Activated T-helper 1 cell treated with anti-CD3 and anti-CD28 coated beads, Interleukin-12 subunit alpha, Interleukin-12 subunit beta, Interleukin-2, Interleukin-4 antibody, amounts not matched to agents 30 ng/mL and 10 ng/mL and 1 ng/mL, durations not matched to agents 14 hours and 24 hours and 36 hours (primary cell): ENCODE data around the gene PLPP4. TPM values are rescaled to one million over a fixed set of nuclear protein-coding genes. Genes with fewer than 3 reads are reported as not detected.

Experiments
- DNase-seq: peaks from one replicate; pipeline ENCODE4 v3.0.0; 2021; ENCODE audit warnings: low spot score
- H3K27ac Mint-ChIP-seq: one replicate; pipeline ENCODE4 v1.8.0; 2021; ENCODE audit warnings: mild to moderate bottlenecking, mixed read lengths
- H3K27me3 Mint-ChIP-seq: one replicate; pipeline ENCODE4 v1.8.0; 2022; ENCODE audit warnings: mild to moderate bottlenecking, moderate library complexity, mixed read lengths; ENCODE audit not compliant: insufficient read depth
- H3K36me3 Mint-ChIP-seq: one replicate; pipeline ENCODE4 v1.8.0; 2021; ENCODE audit warnings: low read depth, mixed read lengths
- H3K4me1 Mint-ChIP-seq: one replicate; pipeline ENCODE4 v1.8.0; 2021; ENCODE audit warnings: low read depth, mixed read lengths
- H3K4me3 Mint-ChIP-seq: one replicate; pipeline ENCODE4 v1.8.0; 2021; ENCODE audit warnings: mild to moderate bottlenecking, moderate library complexity, mixed read lengths
- H3K9me3 Mint-ChIP-seq: one replicate; pipeline ENCODE4 v1.8.0; 2021; ENCODE audit warnings: mixed read lengths
- intact Hi-C: fragments of 100-400 bp; cut with micrococcal nuclease; formaldehyde crosslinking; loops from one replicate; pipeline ENCODE4 v1.15.1; 2024
- total RNA-seq: library from RNA; stranded (reverse); gene quantifications from 2 replicates; pipeline ENCODE4 v1.2.3, GENCODE V29; 2022

PLPP4 gene
- total RNA-seq, 1 donor from 2014 or later = not detected

DNA sequence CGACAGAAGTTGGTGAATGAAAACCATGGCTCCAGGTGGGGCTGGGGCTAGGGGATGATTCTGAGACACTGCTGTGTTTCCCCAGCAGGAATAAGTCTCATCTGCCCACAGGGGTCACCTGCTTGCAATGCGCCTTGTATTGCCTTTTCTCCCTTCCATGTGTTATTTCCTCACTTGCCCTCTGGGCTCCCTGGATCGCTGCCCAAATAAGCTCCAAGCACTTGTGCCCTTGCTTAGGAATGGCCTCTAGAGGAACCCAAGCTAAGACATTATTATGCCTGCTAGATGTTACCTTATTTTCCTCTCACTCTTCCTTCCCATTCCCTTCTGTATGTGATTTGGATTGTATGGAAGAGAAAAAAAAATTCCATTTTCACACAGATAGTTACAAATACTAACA, 24.8 kb upstream of the PLPP4 start:
- Mint-ChIP-seq H3K36me3 (no peaks in the 10 kb centered on the region), H3K4me1 (no peaks in the 10 kb centered on the region), H3K27me3 (peaks cover 14% of the 10 kb centered on the region), H3K27ac (no peak overlapping the region), H3K4me3 (no peak overlapping the region), H3K9me3 (no peaks in the 10 kb centered on the region)
- intact Hi-C loops = no loop called here
- no peak for DNase-seq

DNA sequence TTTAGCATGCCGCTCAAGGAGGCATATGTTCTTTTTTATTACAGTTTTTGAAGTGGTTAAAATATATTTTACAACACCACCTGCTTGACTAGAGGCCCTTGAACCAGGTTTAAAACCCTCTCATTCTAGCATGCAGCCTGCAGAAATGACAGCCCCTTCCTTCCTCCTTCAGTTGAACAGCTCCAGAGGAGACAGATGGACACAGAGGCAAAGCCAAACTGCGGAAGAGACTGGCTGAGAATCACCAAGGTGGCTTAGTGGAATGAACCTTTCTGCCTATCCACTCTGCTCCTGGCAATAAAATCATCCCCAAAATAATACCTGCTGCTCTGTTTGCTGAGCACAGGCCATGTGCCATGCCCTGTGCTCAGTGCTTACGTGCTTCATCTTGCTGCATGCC, 23.9 kb upstream of the PLPP4 start:
- Mint-ChIP-seq H3K4me3 (no peak overlapping the region), H3K27ac (no peak overlapping the region), H3K4me1 (no peaks in the 10 kb centered on the region), H3K9me3 (no peaks in the 10 kb centered on the region), H3K36me3 (no peaks in the 10 kb centered on the region), H3K27me3 (peaks cover 14% of the 10 kb centered on the region)
- no peak for DNase-seq
- intact Hi-C loops = no loop called here

DNA sequence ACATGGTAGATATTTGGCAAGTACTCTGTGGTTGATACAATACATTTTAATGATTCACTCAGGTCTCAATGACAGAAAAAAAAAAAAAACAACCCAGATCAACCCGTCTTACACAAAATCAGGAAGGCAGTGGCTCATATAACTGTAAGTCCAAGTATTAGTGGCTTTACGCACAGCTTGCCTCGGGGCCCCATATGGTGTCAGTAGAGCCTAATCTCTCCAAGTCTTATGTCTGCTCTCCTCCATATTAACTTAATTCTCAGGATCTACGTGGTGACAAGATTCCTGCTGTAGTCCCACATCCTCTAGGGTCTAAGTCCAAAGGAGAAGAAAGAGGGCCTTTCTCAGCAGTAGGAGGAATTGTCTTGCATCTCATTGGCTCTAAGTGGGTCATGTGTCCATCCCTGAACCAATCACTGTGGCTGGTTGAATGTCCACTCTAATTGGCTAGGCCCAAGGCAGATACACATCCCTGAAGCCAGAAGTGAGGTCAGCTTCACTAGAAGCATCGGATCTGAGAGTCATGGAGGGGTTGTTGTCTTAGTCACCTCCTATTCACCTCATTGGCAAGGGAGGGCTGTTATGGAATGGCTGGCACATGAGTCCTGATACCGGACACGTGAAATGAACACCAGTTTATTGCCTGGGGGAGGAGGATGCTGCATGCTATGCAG, 20.5 kb upstream of the PLPP4 start:
- intact Hi-C loops = no loop called here
- Mint-ChIP-seq H3K27ac (no peak overlapping the region), H3K4me1 (no peaks in the 10 kb centered on the region)

DNA sequence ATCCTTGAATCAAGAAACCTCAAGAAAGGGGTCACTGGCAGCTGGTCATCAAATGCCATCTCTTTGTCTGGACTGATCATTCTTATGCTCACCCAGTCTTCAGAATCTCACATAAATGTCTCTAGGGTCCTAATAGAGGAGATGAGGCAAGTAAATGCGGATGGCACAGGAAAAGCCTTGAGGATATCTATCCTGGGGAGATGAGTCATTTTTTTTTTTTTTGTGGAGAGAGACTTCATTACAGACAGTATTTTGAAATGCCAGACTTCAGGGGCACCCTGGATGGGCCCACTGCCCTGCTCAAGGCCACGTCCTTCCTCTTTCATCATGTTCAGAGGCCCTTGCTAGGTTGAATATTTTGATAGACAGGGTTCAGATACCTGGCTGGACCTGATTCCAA, 19.5 kb upstream of the PLPP4 start:
- Mint-ChIP-seq H3K27ac (no peak overlapping the region), H3K9me3 (no peaks in the 10 kb centered on the region), H3K27me3 (no peaks in the 10 kb centered on the region), H3K4me3 (no peak overlapping the region), H3K36me3 (no peaks in the 10 kb centered on the region), H3K4me1 (no peaks in the 10 kb centered on the region)
- DNase-seq = no peak
- intact Hi-C loops = no loop called here

More for the DNA sequence above, 20.5 kb upstream of the PLPP4 start:
- H3K9me3 Mint-ChIP-seq = no peaks in the 10 kb centered on the region
- H3K36me3 Mint-ChIP-seq = no peaks in the 10 kb centered on the region
- DNase-seq = no peak
- no peaks in the 10 kb centered on the region for H3K27me3 Mint-ChIP-seq
- H3K4me3 Mint-ChIP-seq = no peak overlapping the region

DNA sequence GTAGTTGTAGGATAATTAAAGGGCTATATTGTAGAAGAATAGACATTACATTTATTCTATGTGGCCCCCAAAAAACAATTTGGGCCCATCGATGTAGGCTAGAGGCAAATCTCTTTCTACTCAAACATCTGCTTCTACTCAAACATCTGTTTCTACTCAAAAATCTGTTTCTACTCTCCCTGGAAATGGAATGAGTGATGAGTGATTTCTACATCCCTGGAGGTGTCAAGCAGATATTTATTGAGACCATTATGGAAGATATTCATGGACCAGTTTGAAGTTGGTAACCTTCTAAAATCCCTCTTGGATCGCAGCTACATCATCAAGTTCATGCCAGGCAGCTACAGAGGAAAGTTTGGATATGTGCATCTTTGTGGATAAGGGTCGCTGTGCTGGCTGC, 5.1 kb upstream of the PLPP4 start:
- intact Hi-C loops = no loop called here
- Mint-ChIP-seq H3K9me3 (no peaks in the 10 kb centered on the region), H3K36me3 (no peaks in the 10 kb centered on the region)

DNA sequence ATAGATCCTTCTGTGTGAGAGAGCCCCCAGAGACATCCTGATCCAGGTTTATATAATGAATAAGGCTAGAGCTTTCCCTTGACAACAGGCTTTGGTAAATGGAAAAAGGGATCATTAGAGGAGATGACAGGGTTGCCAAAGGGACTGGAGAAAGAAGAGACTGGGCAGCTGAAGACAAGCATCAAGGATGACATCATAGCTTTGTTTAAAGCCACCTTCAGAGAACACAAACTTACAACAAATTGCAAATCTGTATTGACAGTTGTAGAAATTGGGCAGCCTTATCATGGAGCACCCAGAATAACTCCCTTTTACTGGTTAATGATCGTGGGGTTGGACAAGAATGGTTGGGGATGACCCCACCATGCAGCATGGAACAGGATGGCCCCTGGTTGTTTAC, 3.7 kb upstream of the PLPP4 start:
- H3K4me3 Mint-ChIP-seq = no peak overlapping the region
- no peak for DNase-seq
- no peaks in the 10 kb centered on the region for H3K36me3 Mint-ChIP-seq
- no peaks in the 10 kb centered on the region for H3K4me1 Mint-ChIP-seq
- peaks cover 22% of the 10 kb centered on the region for H3K27me3 Mint-ChIP-seq
- no peaks in the 10 kb centered on the region for H3K9me3 Mint-ChIP-seq
- H3K27ac Mint-ChIP-seq = no peak overlapping the region
- intact Hi-C loops = no loop called here

More for the DNA sequence above, 5.1 kb upstream of the PLPP4 start:
- DNase-seq = no peak
- Mint-ChIP-seq H3K27me3 (peaks cover 14% of the 10 kb centered on the region), H3K4me3 (no peak overlapping the region), H3K27ac (no peak overlapping the region), H3K4me1 (no peaks in the 10 kb centered on the region)

DNA sequence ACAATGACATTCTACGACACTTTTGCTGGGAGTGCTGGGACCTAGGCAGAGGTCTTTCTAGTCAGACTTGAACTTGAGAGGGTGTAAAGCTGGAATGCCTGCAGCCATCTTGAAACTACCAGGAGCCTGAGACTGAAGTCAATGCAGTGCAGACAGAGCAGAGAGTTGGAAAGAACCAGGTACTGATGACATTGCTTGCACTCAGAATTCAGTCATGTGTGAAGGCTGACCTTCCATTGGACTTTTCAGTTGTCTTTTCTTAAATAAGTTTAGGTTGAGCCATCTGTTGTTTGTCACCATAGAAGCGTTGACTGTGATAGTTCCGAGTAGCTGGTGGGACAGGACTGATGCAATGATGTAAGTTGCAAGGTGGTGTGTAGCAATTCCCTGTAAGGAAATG, 3.1 kb upstream of the PLPP4 start:
- H3K27ac Mint-ChIP-seq = no peak overlapping the region
- H3K4me1 Mint-ChIP-seq = no peaks in the 10 kb centered on the region
- H3K4me3 Mint-ChIP-seq = no peak overlapping the region
- DNase-seq = no peak
- H3K9me3 Mint-ChIP-seq = no peaks in the 10 kb centered on the region
- intact Hi-C loops = no loop called here
- H3K36me3 Mint-ChIP-seq = no peaks in the 10 kb centered on the region
- peaks cover 26% of the 10 kb centered on the region for H3K27me3 Mint-ChIP-seq

DNA sequence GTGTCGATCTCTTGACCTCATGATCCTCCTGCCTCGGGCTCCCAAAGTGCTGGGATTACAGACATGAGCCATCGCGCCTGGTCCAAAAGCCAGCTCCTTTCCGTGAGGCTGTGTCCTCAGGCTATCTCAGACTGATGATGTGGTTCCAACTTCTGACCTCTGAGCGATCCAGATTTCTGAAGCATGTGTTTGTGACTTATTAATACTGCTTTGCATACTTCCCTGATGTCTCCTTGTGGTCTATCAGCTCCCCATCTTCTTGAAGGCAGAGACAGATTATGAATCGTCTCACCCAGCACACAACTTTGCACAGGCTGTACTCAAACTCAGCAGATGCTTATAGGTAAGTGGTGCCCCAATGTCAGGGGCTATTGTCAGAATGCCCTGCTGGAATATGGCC, 2.0 kb upstream of the PLPP4 start:
- Mint-ChIP-seq H3K9me3 (no peaks in the 10 kb centered on the region), H3K4me3 (no peak overlapping the region), H3K4me1 (no peaks in the 10 kb centered on the region), H3K27me3 (peaks cover 34% of the 10 kb centered on the region), H3K36me3 (no peaks in the 10 kb centered on the region), H3K27ac (no peak overlapping the region)
- DNase-seq = no peak
- intact Hi-C loops = no loop called here

DNA sequence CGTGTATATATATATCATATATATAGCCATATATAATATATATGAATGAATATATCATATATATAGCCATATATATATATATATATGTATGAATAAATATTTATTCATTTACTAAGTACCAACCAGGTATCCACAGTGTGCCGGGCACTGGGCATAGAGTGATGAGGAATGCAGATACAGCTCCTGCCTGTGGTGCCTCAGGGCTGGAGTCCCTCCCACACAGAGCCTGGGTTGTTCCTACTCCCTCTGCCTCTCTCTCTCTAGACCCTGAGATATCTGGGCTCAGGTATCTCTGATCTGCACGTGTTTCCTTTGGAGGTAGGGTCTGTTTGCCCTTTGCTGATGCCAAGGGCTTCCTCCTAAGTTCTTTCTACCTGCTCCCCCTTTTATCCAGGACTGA, 1.4 kb upstream of the PLPP4 start:
- H3K27ac Mint-ChIP-seq = no peak overlapping the region
- H3K9me3 Mint-ChIP-seq = no peaks in the 10 kb centered on the region
- H3K36me3 Mint-ChIP-seq = no peaks in the 10 kb centered on the region
- peaks cover 34% of the 10 kb centered on the region for H3K27me3 Mint-ChIP-seq
- DNase-seq = no peak
- no peaks in the 10 kb centered on the region for H3K4me1 Mint-ChIP-seq
- H3K4me3 Mint-ChIP-seq = no peak overlapping the region
- intact Hi-C loops = no loop called here

DNA sequence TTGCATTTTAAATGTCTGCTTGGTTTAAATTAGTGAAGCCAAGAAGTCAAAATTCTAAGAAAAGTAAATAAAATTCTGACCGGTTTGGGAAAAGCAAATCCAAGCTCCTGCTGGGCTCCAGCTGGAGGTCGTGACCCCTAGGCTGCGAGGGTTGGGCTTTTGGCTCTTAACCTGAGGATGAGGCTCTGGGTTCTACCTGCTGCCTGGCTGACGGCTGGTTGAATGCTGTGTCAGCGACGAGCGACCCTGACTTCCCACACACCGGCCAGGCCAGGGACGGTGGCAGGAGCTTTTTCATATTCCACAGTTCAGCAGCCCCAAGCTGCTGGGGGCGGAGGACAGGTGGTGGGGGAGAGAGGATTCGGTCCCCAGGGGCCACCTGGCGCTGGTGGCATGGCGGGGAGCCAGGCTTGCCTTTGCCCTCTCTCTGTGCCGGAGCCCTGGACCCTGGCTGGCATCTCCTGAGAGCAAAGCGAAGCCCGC, 843 bp upstream of the PLPP4 start:
- H3K27me3 Mint-ChIP-seq = peaks cover 34% of the 10 kb centered on the region
- DNase-seq = no peak
- no peaks in the 10 kb centered on the region for H3K4me1 Mint-ChIP-seq
- intact Hi-C loops = no loop called here
- H3K27ac Mint-ChIP-seq = no peak overlapping the region
- H3K4me3 Mint-ChIP-seq = no peak overlapping the region
- no peaks in the 10 kb centered on the region for H3K36me3 Mint-ChIP-seq
- H3K9me3 Mint-ChIP-seq = no peaks in the 10 kb centered on the region

DNA sequence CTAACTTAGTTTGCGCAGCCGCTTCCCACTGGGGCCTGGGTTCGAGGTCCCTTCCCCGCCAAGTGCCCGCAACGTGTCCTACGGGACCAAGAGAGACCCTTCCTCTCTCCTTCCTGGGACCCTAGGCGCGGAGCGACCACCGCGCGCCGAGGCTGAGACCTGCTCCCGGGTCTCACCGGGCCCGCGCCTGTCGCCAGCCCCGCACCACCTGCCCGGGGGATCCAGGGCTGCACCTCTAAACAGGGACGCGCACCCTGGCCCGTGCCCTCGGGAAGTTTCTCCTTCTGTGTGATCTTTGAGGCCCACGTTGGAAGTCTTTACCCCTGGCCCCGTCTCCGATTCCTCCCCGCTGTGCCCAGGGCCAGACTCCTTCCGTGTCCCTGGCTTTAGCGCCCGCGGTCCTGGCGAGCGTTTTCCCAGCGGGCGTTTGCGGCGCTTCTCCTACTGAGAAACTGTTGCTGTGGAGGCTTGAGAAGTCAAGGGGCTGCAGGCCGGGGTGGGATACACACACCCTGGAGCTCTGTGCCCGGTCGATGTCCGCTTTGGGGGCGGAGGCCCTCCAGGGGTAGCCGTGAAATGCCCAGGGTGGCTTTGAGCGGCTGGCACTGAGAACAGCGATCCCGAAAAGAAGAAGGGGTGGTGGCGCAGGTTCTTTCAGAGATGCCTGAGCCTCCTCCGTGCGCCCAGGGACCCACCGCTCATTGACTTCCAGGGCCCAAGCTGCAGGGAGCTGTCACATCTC, 575 bp downstream of the PLPP4 start:
- H3K4me1 Mint-ChIP-seq = no peaks in the 10 kb centered on the region
- peaks cover 34% of the 10 kb centered on the region for H3K27me3 Mint-ChIP-seq
- H3K9me3 Mint-ChIP-seq = no peaks in the 10 kb centered on the region
- H3K4me3 Mint-ChIP-seq = no peak overlapping the region
- intact Hi-C loops = no loop called here
- no peak for DNase-seq
- no peak overlapping the region for H3K27ac Mint-ChIP-seq
- no peaks in the 10 kb centered on the region for H3K36me3 Mint-ChIP-seq

DNA sequence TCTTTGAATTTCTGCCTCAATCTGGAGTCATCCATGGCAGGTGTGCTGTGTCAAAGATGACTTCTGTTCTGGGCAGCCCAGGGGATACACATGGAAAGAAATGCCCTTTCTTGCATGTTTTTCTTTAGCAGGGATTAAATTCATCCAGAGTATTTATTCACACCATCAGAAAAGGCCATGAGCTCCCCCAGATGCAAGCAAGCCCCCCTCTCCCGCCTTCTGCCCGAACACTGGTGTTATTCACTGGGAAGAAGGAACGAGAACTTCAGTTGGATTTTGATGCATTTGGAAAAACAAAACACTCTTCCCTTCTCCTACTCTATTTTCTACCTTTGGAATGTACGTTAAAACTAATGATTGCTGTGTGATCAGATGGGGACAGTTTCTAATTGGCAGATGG, 1.4 kb downstream of the PLPP4 start:
- Mint-ChIP-seq H3K4me1 (no peaks in the 10 kb centered on the region), H3K4me3 (no peak overlapping the region), H3K27me3 (peaks cover 34% of the 10 kb centered on the region), H3K36me3 (no peaks in the 10 kb centered on the region), H3K27ac (no peak overlapping the region), H3K9me3 (no peaks in the 10 kb centered on the region)
- intact Hi-C loops = no loop called here
- DNase-seq = no peak

DNA sequence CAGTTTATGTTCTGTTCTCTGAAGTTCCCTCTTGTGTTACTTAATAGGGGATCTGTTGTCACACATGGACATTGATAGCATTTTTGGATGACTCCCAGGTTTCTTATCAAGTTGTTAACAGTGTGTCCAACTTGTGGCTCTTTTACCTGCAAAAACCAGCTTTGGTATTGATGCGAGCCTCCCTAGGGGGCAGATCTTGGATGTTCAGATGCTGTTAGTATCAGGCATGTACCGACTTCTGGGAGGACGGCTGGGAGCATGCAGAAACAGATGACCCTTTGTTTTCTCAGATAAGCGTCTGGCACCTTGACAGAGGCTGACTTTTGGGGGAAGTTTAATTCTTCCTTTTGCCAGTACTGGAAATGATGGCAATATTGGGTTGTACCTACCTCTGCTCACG, 2.2 kb downstream of the PLPP4 start:
- H3K4me1 Mint-ChIP-seq = no peaks in the 10 kb centered on the region
- no peak overlapping the region for H3K4me3 Mint-ChIP-seq
- no peak overlapping the region for H3K27ac Mint-ChIP-seq
- no peak for DNase-seq
- no peaks in the 10 kb centered on the region for H3K36me3 Mint-ChIP-seq
- peaks cover 34% of the 10 kb centered on the region for H3K27me3 Mint-ChIP-seq
- intact Hi-C loops = no loop called here
- H3K9me3 Mint-ChIP-seq = no peaks in the 10 kb centered on the region
